NCI-H526 (cell line): Measurements from ENCODE around the gene RNF169.

Experiments used
- DNase-seq, 2 experiments: peaks; one replicate each; lab custom pipeline; 2025; lab: John Stamatoyannopoulos, UW

RNF169 gene

GRCh38 chr11:74871037-74871436 lies 122.4 kb downstream of the RNF169 start:
- DNase-seq = no peak

GRCh38 chr11:74877132-74877531 lies 128.5 kb downstream of the RNF169 start:
- DNase-seq = peak in 1 of 2 experiments; percentile 9
